DOHH2 (cell line): Measurements from ENCODE around the gene DAPL1.

ENCODE experiments used
- H3F3A ChIP-seq: fragments of 200-600 bp; sonication (generic), shearing (Covaris generic); 2 replicates; pipeline ENCODE4 v1.6.0; 2016; ENCODE audit warnings: antibody characterized with exemption, mild to moderate bottlenecking; ENCODE audit not compliant: control insufficient read depth, insufficient read depth
- H3K27ac ChIP-seq: fragments of 200-600 bp; sonication (generic); 2 replicates; pipeline ENCODE4 v1.5.1; 2014; ENCODE audit warnings: low read depth, mild to moderate bottlenecking, low read length, moderate library complexity
- H3K27me3 ChIP-seq: fragments of 200-600 bp; sonication (generic); 2 replicates; pipeline ENCODE4 v1.6.1; 2014; ENCODE audit warnings: mild to moderate bottlenecking, low read length, mixed read lengths; ENCODE audit not compliant: control insufficient read depth
- H3K36me3 ChIP-seq: fragments of 200-600 bp; sonication (generic); 2 replicates; pipeline ENCODE4 v1.6.1; 2014; ENCODE audit warnings: mild to moderate bottlenecking, low read length, moderate library complexity, mixed read lengths; ENCODE audit not compliant: control insufficient read depth
- H3K4me1 ChIP-seq: fragments of 200-600 bp; sonication (generic); 2 replicates; pipeline ENCODE4 v1.6.1; 2014; ENCODE audit warnings: mild to moderate bottlenecking, low read length, mixed read lengths; ENCODE audit not compliant: control insufficient read depth
- H3K4me2 ChIP-seq: fragments of 200-600 bp; sonication (generic); 2 replicates; pipeline ENCODE4 v1.6.0; 2014; ENCODE audit warnings: mild to moderate bottlenecking, low read length, moderate library complexity
- H3K4me3 ChIP-seq: fragments of 200-600 bp; sonication (generic); 2 replicates; pipeline ENCODE4 v1.5.1; 2014; ENCODE audit warnings: mild to moderate bottlenecking, low read length, mixed read lengths
- H3K79me2 ChIP-seq: fragments of 200-600 bp; sonication (generic); 2 replicates; pipeline ENCODE4 v1.6.1; 2014; ENCODE audit warnings: mild to moderate bottlenecking, low read length, mixed read lengths; ENCODE audit not compliant: control insufficient read depth
- H3K9me2 ChIP-seq: fragments of 200-600 bp; sonication (generic); replicated peaks from 2 replicates; pipeline ENCODE4 v1.6.1; 2014; ENCODE audit warnings: mild to moderate bottlenecking, low read length, mixed read lengths; ENCODE audit not compliant: control insufficient read depth
- H3K9me3 ChIP-seq: fragments of 200-600 bp; sonication (generic); 2 replicates; pipeline ENCODE4 v1.6.1; 2014; ENCODE audit warnings: antibody characterized with exemption, low read length, mixed read lengths; ENCODE audit not compliant: control insufficient read depth, insufficient read depth
- H4K20me1 ChIP-seq: fragments of 200-600 bp; sonication (generic); 2 replicates; pipeline ENCODE4 v1.6.0; 2014; ENCODE audit warnings: low read depth, mild to moderate bottlenecking, antibody characterized with exemption, low read length, moderate library complexity; ENCODE audit not compliant: control insufficient read depth, insufficient read depth
- EZH2phosphoT487 ChIP-seq: fragments of 200-600 bp; sonication (generic); IDR thresholded peaks from 2 replicates; pipeline ENCODE4 v1.6.1; 2017; ENCODE audit warnings: borderline replicate concordance, mild to moderate bottlenecking, antibody characterized with exemption, low read length, moderate library complexity, mixed read lengths
- TF ChIP-seq, protein P1 (sequence below): fragments of 200-600 bp; sonication (generic); IDR thresholded peaks from one replicate; pipeline ENCODE4 v1.5.1; 2014; ENCODE audit warnings: antibody characterized with exemption, mild to moderate bottlenecking, low read depth, low read length; ENCODE audit not compliant: poor library complexity, severe bottlenecking

DAPL1 gene

GRCh38 chr2:158805255-158805654 is 10.1 kb downstream of the DAPL1 start:
- TF ChIP-seq, protein P1, sequence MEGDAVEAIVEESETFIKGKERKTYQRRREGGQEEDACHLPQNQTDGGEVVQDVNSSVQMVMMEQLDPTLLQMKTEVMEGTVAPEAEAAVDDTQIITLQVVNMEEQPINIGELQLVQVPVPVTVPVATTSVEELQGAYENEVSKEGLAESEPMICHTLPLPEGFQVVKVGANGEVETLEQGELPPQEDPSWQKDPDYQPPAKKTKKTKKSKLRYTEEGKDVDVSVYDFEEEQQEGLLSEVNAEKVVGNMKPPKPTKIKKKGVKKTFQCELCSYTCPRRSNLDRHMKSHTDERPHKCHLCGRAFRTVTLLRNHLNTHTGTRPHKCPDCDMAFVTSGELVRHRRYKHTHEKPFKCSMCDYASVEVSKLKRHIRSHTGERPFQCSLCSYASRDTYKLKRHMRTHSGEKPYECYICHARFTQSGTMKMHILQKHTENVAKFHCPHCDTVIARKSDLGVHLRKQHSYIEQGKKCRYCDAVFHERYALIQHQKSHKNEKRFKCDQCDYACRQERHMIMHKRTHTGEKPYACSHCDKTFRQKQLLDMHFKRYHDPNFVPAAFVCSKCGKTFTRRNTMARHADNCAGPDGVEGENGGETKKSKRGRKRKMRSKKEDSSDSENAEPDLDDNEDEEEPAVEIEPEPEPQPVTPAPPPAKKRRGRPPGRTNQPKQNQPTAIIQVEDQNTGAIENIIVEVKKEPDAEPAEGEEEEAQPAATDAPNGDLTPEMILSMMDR: no peak
- TF ChIP-seq EZH2phosphoT487: no peak
- no peaks in the 10 kb centered on the region for H3K9me2 ChIP-seq
- H3K4me2 ChIP-seq: no peak overlapping the region
- peaks cover 4% of the 10 kb centered on the region; the same call in 1 of the 2 replicates for H3K27me3 ChIP-seq
- no peak overlapping the region for H3K4me3 ChIP-seq
- no peaks in the 10 kb centered on the region for H3K79me2 ChIP-seq
- H3K36me3 ChIP-seq: no peaks in the 10 kb centered on the region
- no peaks in the 10 kb centered on the region for H3K9me3 ChIP-seq
- no peak overlapping the region for H3K27ac ChIP-seq
- no peaks in the 10 kb centered on the region for H3K4me1 ChIP-seq
- no peaks in the 10 kb centered on the region for H4K20me1 ChIP-seq
- no peaks in the 10 kb centered on the region for H3F3A ChIP-seq

- Histone ChIP-seq H4K20me1 (no peaks in the 10 kb centered on the region), H3K27ac (no peak overlapping the region), H3K4me3 (no peak overlapping the region), H3F3A (no peaks in the 10 kb centered on the region), H3K27me3 (peaks cover 4% of the 10 kb centered on the region; the same call in 1 of the 2 replicates), H3K4me2 (no peak overlapping the region), H3K9me3 (no peaks in the 10 kb centered on the region), H3K79me2 (no peaks in the 10 kb centered on the region), H3K9me2 (no peaks in the 10 kb centered on the region), H3K4me1 (no peaks in the 10 kb centered on the region), H3K36me3 (no peaks in the 10 kb centered on the region)
- no peak for TF ChIP-seq EZH2phosphoT487
- TF ChIP-seq, protein P1: no peak
Observed at GRCh38 chr2:158805936-158806335, 10.8 kb downstream of the DAPL1 start.

GRCh38 chr2:158806941-158807340 is 11.8 kb downstream of the DAPL1 start:
- Histone ChIP-seq H3K9me2 (no peaks in the 10 kb centered on the region), H3K36me3 (no peaks in the 10 kb centered on the region), H3K27ac (no peak overlapping the region), H3K4me1 (no peaks in the 10 kb centered on the region), H3K27me3 (peaks cover 4% of the 10 kb centered on the region; the same call in 1 of the 2 replicates), H3K9me3 (no peaks in the 10 kb centered on the region), H3K4me2 (no peak overlapping the region), H3K79me2 (no peaks in the 10 kb centered on the region), H3K4me3 (no peak overlapping the region), H3F3A (no peaks in the 10 kb centered on the region), H4K20me1 (no peaks in the 10 kb centered on the region)
- TF ChIP-seq EZH2phosphoT487: no peak
- TF ChIP-seq, protein P1: no peak
